ENCODE data around the gene ENOSF1. TPM values are rescaled to one million over a fixed set of nuclear protein-coding genes. Genes with fewer than 3 reads are reported as not detected.

ENOSF1 gene
- total RNA-seq, 1 donor from 2014 or later = 24.4 TPM

DNA sequence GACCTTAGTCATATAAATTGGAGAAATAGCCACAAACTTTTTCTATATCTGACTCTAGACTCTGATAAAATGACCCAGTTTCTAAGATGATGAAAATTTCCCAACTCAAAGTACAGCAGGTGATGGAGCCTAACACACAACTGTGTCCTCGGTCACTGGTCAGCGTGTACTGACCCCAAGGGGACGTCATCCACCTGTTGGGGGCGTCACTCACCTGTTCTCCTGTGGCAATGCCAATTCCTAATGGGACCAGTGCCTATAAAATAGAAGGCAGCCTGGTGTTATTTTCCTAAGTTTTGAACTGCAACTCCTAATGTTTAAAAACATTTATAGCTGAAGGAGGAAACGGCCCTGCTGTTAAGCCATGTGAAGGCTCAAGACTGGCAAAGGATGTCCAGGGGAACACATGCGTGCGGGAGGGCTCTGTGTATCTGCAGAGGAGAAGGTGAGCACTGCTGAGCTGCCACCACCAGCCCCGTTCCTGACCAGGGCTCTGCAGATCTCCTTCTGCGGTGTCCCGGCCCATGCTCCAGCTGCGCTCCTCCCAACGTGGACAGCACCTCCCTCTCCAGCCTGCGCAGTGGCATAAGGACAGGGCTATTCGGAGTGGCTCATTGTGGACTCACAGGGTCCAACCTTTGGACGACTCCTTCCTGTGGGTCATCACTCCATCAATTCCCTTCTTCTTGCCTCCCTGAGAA lies 33.8 kb downstream of the ENOSF1 start:
- no peak for TF ChIP-seq CTCF (IDR thresholded peaks at IDR 0.05; ENCODE audit: borderline replicate concordance)
- Histone ChIP-seq H3K4me1 (peaks cover 24% of the 10 kb centered on the region), H3K27ac (replicated peaks) (no peak overlapping the region), H3K9me3 (replicated peaks) (no peaks in the 10 kb centered on the region), H3K27me3 (ENCODE audit: low read depth) (no peaks in the 10 kb centered on the region), H3K4me3 (no peak overlapping the region), H3K36me3 (peaks cover 63% of the 10 kb centered on the region)
- intact Hi-C loops (cut with micrococcal nuclease) = no loop called here
- no peak for DNase-seq

GRCh38 chr18:677951-678381 lies 34.5 kb downstream of the ENOSF1 start:
- Histone ChIP-seq H3K4me1 (peaks cover 31% of the 10 kb centered on the region), H3K4me3 (no peak overlapping the region), H3K36me3 (peaks cover 62% of the 10 kb centered on the region), H3K9me3 (replicated peaks) (no peaks in the 10 kb centered on the region), H3K27me3 (ENCODE audit: low read depth) (no peaks in the 10 kb centered on the region), H3K27ac (replicated peaks) (no peak overlapping the region)
- intact Hi-C loops (cut with micrococcal nuclease) = no loop called here
- DNase-seq = no peak
- no peak for TF ChIP-seq CTCF (IDR thresholded peaks at IDR 0.05; ENCODE audit: borderline replicate concordance)

GRCh38 chr18:677145-677544 lies 35.3 kb downstream of the ENOSF1 start:
- H3K4me3 ChIP-seq = no peak overlapping the region
- H3K27ac ChIP-seq (replicated peaks) = peak overlapping the region; percentile 49
- H3K4me1 ChIP-seq = peaks cover 32% of the 10 kb centered on the region
- H3K9me3 ChIP-seq (replicated peaks) = no peaks in the 10 kb centered on the region
- TF ChIP-seq CTCF (IDR thresholded peaks at IDR 0.05; ENCODE audit: borderline replicate concordance) = no peak
- peaks cover 65% of the 10 kb centered on the region for H3K36me3 ChIP-seq
- H3K27me3 ChIP-seq (ENCODE audit: low read depth) = no peaks in the 10 kb centered on the region
- DNase-seq = no peak
- intact Hi-C loops (cut with micrococcal nuclease) = no loop called here

- Histone ChIP-seq H3K4me3 (no peak overlapping the region), H3K4me1 (peaks cover 32% of the 10 kb centered on the region), H3K27me3 (ENCODE audit: low read depth) (no peaks in the 10 kb centered on the region), H3K36me3 (peaks cover 63% of the 10 kb centered on the region), H3K9me3 (replicated peaks) (no peaks in the 10 kb centered on the region), H3K27ac (replicated peaks) (peak overlapping the region; percentile 49)
- DNase-seq = no peak
- intact Hi-C loops (cut with micrococcal nuclease) = no loop called here
- TF ChIP-seq CTCF (IDR thresholded peaks at IDR 0.05; ENCODE audit: borderline replicate concordance) = no peak
Measured at GRCh38 chr18:676736-677135, 35.7 kb downstream of the ENOSF1 start.

DNA sequence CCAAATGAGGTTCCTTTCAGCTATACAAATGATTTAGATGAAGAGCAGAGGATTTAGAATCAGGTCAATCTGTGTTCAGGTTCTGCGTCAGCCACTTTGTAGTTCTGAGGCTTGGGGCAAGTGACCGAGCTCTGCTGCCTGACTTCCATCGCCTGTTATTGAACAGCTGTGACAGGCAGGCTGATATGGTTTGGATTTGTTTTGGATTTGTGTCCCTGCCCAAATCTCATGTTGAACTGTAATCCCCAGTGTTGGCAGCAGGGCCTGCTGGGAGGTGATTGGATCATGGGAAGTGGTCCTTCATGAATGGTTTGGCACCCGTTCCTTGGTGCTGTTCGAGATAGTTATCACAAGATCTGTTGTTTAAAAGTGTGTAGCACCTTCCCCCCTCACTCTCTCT lies 36.4 kb downstream of the ENOSF1 start:
- peak; percentile 24 for DNase-seq
- no peak for TF ChIP-seq CTCF (IDR thresholded peaks at IDR 0.05; ENCODE audit: borderline replicate concordance)
- intact Hi-C loops (cut with micrococcal nuclease) = no loop called here
- Histone ChIP-seq H3K4me3 (no peak overlapping the region), H3K4me1 (peaks cover 32% of the 10 kb centered on the region), H3K36me3 (peaks cover 63% of the 10 kb centered on the region), H3K27ac (replicated peaks) (peak overlapping the region; percentile 49), H3K27me3 (ENCODE audit: low read depth) (no peaks in the 10 kb centered on the region), H3K9me3 (replicated peaks) (no peaks in the 10 kb centered on the region)
